Mucosa of descending colon (tissue), 3 donors: ENCODE measurements around the gene NLRP1. TPM values are rescaled to one million over a fixed set of nuclear protein-coding genes. Genes with fewer than 3 reads are reported as not detected.

Experiments
- ATAC-seq: fragments of 200-7000 bp; cut with Tn5 transposase; one replicate; pipeline ENCODE4 v1.9.1; 2020; ENCODE audit warnings: mild to moderate bottlenecking, moderate library complexity
- DNase-seq, 3 donors: peaks; one replicate each; pipeline ENCODE4 v3.0.0-alpha.2; 2020
- H3K36me3 ChIP-seq: fragments of 200-600 bp; one replicate; pipeline ENCODE4 v1.8.0; 2021; ENCODE audit warnings: low read depth, mild to moderate bottlenecking
- H3K4me1 ChIP-seq: fragments of 200-600 bp; one replicate; pipeline ENCODE4 v1.8.0; 2021; ENCODE audit warnings: low read depth, mild to moderate bottlenecking
- H3K4me3 ChIP-seq: fragments of 200-600 bp; one replicate; pipeline ENCODE4 v1.8.0; 2021; ENCODE audit warnings: mild to moderate bottlenecking
- H3K9me3 ChIP-seq: fragments of 200-600 bp; one replicate; pipeline ENCODE4 v1.8.0; 2021; ENCODE audit warnings: mild to moderate bottlenecking
- intact Hi-C, 2 donors: fragments of 100-400 bp; cut with DNase I in 1 of 2; cut with micrococcal nuclease in 1 of 2; formaldehyde crosslinking; loops; one replicate each; pipeline versions ENCODE4 v1.11.0 to v1.11.1; 2022; cut with DNase I, micrococcal nuclease
- total RNA-seq, 3 donors: library from RNA; stranded (reverse); fragmentation: NEBNext Ultra II Directional in 2 of 3; extraction: Animal tissue kit (Norgen Biotek cat#: 25700) in 2 of 3; gene quantifications; one replicate each; pipeline versions ENCODE4 v1.2.1 to v1.2.4, GENCODE V29; 2021 to 2023
- TF ChIP-seq, protein P1 (sequence below): fragments of 200-600 bp; IDR thresholded peaks from one replicate; pipeline ENCODE4 v1.8.0; 2022; ENCODE audit warnings: antibody characterized with exemption, mild to moderate bottlenecking
- donor health status: DM: no; HTN: no; CAD: no; lungs with moderate emphysema.
- donor health status: DM: no; HTN: no; CAD: no.
- donor health status: DM: no; HTN: yes; CAD: no.

The NLRP1 gene
- total RNA-seq, 3 donors from 2014 or later: 4.6 to 13.9 (median 8.0) TPM

DNA sequence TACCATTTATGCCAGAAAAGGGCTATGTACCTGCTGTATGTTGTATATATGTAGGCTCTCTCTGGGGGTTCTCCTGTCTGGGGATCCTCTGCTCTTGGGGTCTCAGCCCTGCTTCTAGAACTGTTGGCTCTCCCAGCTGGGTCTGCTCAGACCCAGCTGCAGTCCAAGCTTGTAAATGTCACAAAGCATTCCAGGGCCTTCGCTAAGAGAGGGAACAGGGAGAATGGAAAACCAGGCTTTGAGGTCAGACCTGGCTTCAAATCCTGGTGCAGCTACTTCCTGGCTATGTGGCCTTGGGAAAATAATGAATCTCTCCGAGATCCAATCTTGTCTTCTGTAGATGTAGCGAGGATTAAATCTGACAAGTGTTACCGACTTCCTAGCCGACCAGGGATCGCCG, 44.0 kb downstream of the NLRP1 start:
- H3K4me3 ChIP-seq: no peak overlapping the region
- TF ChIP-seq, protein P1, sequence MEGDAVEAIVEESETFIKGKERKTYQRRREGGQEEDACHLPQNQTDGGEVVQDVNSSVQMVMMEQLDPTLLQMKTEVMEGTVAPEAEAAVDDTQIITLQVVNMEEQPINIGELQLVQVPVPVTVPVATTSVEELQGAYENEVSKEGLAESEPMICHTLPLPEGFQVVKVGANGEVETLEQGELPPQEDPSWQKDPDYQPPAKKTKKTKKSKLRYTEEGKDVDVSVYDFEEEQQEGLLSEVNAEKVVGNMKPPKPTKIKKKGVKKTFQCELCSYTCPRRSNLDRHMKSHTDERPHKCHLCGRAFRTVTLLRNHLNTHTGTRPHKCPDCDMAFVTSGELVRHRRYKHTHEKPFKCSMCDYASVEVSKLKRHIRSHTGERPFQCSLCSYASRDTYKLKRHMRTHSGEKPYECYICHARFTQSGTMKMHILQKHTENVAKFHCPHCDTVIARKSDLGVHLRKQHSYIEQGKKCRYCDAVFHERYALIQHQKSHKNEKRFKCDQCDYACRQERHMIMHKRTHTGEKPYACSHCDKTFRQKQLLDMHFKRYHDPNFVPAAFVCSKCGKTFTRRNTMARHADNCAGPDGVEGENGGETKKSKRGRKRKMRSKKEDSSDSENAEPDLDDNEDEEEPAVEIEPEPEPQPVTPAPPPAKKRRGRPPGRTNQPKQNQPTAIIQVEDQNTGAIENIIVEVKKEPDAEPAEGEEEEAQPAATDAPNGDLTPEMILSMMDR: no peak
- DNase-seq (no peak), ATAC-seq (no peak)
- no peaks in the 10 kb centered on the region for H3K9me3 ChIP-seq
- intact Hi-C loops: no loop called here
- no peaks in the 10 kb centered on the region for H3K4me1 ChIP-seq
- no peaks in the 10 kb centered on the region for H3K36me3 ChIP-seq

DNA sequence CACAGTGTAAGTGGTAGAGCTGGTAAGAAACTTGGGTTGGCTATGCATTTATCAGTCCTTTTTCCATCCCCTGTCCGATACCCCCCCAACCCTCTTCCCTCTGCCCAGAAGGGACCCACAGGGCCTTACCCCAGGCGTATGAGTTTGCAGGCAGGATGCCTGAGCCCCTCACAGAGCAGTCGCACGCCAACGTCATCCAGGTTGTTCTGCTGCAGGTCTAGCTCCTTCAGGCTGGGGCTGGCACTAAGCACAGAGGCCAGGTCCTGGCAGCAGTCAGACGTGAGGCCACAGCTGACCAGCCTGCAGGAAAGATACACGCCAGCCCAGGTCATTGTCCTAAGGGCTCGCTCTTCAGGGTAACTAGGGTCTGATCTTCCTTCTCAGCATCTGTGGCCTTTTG, 45.0 kb downstream of the NLRP1 start:
- H3K9me3 ChIP-seq: no peaks in the 10 kb centered on the region
- intact Hi-C loops: no loop called here
- H3K4me1 ChIP-seq: no peaks in the 10 kb centered on the region
- DNase-seq (no peak), ATAC-seq (no peak)
- no peaks in the 10 kb centered on the region for H3K36me3 ChIP-seq
- TF ChIP-seq, protein P1: no peak
- no peak overlapping the region for H3K4me3 ChIP-seq

DNA sequence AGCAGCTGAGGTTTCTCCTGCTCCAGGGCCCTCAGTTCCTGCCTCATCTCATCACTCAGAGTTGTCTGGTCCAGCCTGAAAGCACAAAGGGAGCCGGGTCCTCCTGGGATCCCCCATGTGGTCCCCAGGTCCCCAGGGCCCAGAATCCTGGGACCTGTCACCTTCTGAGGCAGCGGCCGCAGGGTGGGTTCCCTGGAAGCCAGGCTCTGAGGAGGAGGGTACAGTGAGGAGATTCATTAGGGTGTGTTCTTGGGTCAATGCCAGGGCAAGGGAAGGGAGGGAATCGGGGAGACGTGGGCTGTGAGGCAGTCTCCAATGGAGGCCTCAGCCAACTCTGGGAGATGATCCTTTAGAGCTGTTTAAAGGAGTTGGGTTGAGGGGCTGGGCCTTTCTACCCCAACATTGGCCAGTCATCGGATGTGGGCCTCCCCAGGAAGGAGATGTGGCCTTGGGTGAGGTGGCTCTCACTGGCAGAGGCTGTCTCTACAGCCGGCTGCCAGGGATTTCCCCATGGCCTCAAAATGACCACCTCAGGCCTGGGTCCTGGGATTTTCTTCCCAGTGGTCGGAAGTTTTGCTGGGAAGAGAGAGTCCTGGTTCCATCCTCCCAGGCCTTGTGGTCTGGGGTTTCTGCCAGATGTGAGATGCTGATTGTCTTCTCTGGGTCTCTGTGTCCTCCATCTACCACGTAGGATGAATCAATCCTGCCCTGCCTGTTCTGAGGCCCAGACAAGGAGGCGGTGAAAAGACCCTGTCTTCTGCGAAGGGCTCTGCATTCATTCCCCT, 47.3 kb downstream of the NLRP1 start:
- H3K36me3 ChIP-seq: no peaks in the 10 kb centered on the region
- DNase-seq: no peak
- H3K4me1 ChIP-seq: no peaks in the 10 kb centered on the region
- H3K4me3 ChIP-seq: no peak overlapping the region
- ATAC-seq: no peak
- no peaks in the 10 kb centered on the region for H3K9me3 ChIP-seq
- intact Hi-C loops: no loop called here
- TF ChIP-seq, protein P1: no peak

DNA sequence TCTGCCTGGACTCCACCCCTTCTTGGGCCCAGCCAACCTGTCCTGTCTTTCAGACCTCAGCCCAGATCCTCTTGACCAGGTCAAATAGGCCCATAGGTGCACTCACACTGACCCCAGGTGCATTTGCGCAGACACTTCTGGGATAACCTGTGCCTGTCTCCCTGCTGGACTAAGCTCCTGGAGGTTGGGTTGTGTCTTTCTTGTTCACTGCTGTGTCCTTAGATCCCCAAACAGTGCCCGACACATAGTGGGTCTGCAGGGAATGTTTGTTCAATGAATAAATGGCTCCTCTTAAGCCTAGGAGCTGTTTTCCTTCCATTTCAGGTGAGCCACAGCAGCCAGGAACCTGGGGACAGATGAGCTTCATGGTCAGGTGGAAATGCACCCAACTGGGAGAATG, 48.9 kb downstream of the NLRP1 start:
- TF ChIP-seq, protein P1: no peak
- ATAC-seq: no peak
- no peak for DNase-seq
- Histone ChIP-seq H3K9me3 (no peaks in the 10 kb centered on the region), H3K36me3 (no peaks in the 10 kb centered on the region), H3K4me3 (no peak overlapping the region), H3K4me1 (no peaks in the 10 kb centered on the region)
- intact Hi-C loops: no loop called here

DNA sequence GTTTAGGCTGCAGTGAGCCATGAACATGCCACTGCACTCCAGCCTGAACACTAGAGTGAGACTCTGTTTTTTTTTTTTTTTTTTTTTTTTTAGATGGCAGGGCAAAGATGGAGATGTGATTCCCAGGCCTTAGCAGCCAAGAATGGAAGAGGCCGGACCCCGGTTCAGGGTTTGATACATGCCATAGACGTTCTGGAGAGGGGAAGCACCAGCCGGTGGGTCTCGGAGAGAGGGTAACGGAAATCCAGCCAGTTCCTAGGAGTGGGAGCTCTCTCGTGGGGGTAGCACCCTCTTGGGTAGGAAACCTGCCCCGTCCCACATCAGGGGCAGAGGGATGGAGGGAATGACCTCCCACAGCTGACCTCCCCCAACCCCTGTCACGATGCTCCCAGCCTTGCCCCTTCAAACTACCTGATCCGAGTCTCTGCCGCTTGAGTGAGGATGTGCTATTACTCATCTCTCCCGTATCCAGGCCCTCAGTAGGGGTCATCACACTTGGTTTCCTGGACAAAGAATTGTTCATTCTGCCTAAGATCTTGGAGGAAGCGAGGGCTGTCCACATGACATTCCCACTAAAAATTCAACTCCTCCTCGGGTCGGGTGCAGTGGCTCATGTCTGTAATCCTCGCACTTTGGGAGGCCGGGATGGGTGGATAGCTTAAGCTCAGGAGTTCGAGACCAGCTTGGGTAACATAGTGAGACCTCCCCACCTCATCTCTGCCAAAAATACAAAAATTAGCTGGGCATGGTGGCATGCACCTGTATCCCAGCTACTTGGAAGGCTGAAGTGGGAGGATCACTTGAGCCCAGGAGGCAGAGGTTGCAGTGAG, 50.6 kb downstream of the NLRP1 start:
- intact Hi-C loops: no loop called here
- Histone ChIP-seq H3K4me3 (no peak overlapping the region), H3K4me1 (no peaks in the 10 kb centered on the region), H3K36me3 (no peaks in the 10 kb centered on the region), H3K9me3 (no peaks in the 10 kb centered on the region)
- no peak for DNase-seq
- no peak for ATAC-seq
- TF ChIP-seq, protein P1: no peak
